Jurkat, Clone E6-1 (cell line): ENCODE data around the gene RAB37.
A peak's percentile ranks its signal among the peaks of the same experiment; 100 is the strongest.

Experiments used
- DNase-seq: peaks from one replicate; pipeline ENCODE4 v3.0.0-alpha.2; 2011; ENCODE audit warnings: low read depth, low spot score
- H3K4me3 ChIP-seq: 2 replicates; pipeline ENCODE4 v1.5.1; 2011; ENCODE audit warnings: mild to moderate bottlenecking, low read length, control low read depth, moderate library complexity

RAB37 gene

GRCh38 chr17:74771319-74771914, 34.4 kb downstream of the RAB37 start:
- DNase-seq, result no peak
- no peak overlapping the region for H3K4me3 ChIP-seq

- DNase-seq, result no peak
- no peak overlapping the region for H3K4me3 ChIP-seq
These were observed 35.0 kb downstream of the RAB37 start for GRCh38 chr17:74772053-74772452.

- no peak overlapping the region for H3K4me3 ChIP-seq
- no peak for DNase-seq
These were observed 36.4 kb downstream of the RAB37 start for GRCh38 chr17:74773414-74773813.

GRCh38 chr17:74773871-74774286, 36.8 kb downstream of the RAB37 start:
- no peak overlapping the region for H3K4me3 ChIP-seq
- no peak for DNase-seq

GRCh38 chr17:74775409-74776043, 38.5 kb downstream of the RAB37 start:
- DNase-seq, result no peak
- peak overlapping the region; percentile 92 for H3K4me3 ChIP-seq

GRCh38 chr17:74776044-74776962, 39.2 kb downstream of the RAB37 start, which contains the start of gene NAT9:
TSS of gene NAT9 (minus strand) at chr17:74776345. CDS start at chr17:74775698, 647 bp downstream.
- H3K4me3 ChIP-seq, result peak within 1 kb of the TSS; percentile 92
- peak; percentile 90 for DNase-seq

- peak overlapping the region; percentile 92 for H3K4me3 ChIP-seq
- DNase-seq, result no peak
These were observed 39.9 kb downstream of the RAB37 start for GRCh38 chr17:74776990-74777389.

- no peak overlapping the region for H3K4me3 ChIP-seq
- DNase-seq, result no peak
These were observed 41.0 kb downstream of the RAB37 start for GRCh38 chr17:74777901-74778515.

GRCh38 chr17:74778960-74779359, 41.9 kb downstream of the RAB37 start:
- no peak overlapping the region for H3K4me3 ChIP-seq
- no peak for DNase-seq

GRCh38 chr17:74779501-74779900, 42.4 kb downstream of the RAB37 start:
- peak overlapping the region; percentile 3 for H3K4me3 ChIP-seq
- no peak for DNase-seq

GRCh38 chr17:74779948-74780400, 42.9 kb downstream of the RAB37 start:
- H3K4me3 ChIP-seq, result peak overlapping the region; percentile 33
- peak; percentile 96 for DNase-seq

- DNase-seq, result peak; percentile 44
- H3K4me3 ChIP-seq, result peak overlapping the region; percentile 33
These were observed 43.6 kb downstream of the RAB37 start for GRCh38 chr17:74780443-74781238.

- no peak for DNase-seq
- no peak overlapping the region for H3K4me3 ChIP-seq
These were observed 45.5 kb downstream of the RAB37 start for GRCh38 chr17:74782571-74782970.

GRCh38 chr17:74784125-74784810, 47.2 kb downstream of the RAB37 start:
- no peak for DNase-seq
- no peak overlapping the region for H3K4me3 ChIP-seq

- no peak overlapping the region for H3K4me3 ChIP-seq
- no peak for DNase-seq
These were observed 48.3 kb downstream of the RAB37 start for GRCh38 chr17:74785096-74785980.

- DNase-seq, result no peak
- no peak overlapping the region for H3K4me3 ChIP-seq
These were observed 48.9 kb downstream of the RAB37 start for GRCh38 chr17:74785981-74786360.

- DNase-seq, result no peak
- H3K4me3 ChIP-seq, result no peak overlapping the region
These were observed 49.5 kb downstream of the RAB37 start for GRCh38 chr17:74786431-74787055.
